8988T (cell line): Measurements from ENCODE around the gene FEM1C.
A peak's percentile ranks its signal among the peaks of the same experiment; 100 is the strongest.

Experiments used
- DNase-seq: peaks from one replicate; pipeline ENCODE4 v3.0.0; 2011

FEM1C gene, protein sequence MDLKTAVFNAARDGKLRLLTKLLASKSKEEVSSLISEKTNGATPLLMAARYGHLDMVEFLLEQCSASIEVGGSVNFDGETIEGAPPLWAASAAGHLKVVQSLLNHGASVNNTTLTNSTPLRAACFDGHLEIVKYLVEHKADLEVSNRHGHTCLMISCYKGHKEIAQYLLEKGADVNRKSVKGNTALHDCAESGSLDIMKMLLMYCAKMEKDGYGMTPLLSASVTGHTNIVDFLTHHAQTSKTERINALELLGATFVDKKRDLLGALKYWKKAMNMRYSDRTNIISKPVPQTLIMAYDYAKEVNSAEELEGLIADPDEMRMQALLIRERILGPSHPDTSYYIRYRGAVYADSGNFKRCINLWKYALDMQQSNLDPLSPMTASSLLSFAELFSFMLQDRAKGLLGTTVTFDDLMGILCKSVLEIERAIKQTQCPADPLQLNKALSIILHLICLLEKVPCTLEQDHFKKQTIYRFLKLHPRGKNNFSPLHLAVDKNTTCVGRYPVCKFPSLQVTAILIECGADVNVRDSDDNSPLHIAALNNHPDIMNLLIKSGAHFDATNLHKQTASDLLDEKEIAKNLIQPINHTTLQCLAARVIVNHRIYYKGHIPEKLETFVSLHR

DNA sequence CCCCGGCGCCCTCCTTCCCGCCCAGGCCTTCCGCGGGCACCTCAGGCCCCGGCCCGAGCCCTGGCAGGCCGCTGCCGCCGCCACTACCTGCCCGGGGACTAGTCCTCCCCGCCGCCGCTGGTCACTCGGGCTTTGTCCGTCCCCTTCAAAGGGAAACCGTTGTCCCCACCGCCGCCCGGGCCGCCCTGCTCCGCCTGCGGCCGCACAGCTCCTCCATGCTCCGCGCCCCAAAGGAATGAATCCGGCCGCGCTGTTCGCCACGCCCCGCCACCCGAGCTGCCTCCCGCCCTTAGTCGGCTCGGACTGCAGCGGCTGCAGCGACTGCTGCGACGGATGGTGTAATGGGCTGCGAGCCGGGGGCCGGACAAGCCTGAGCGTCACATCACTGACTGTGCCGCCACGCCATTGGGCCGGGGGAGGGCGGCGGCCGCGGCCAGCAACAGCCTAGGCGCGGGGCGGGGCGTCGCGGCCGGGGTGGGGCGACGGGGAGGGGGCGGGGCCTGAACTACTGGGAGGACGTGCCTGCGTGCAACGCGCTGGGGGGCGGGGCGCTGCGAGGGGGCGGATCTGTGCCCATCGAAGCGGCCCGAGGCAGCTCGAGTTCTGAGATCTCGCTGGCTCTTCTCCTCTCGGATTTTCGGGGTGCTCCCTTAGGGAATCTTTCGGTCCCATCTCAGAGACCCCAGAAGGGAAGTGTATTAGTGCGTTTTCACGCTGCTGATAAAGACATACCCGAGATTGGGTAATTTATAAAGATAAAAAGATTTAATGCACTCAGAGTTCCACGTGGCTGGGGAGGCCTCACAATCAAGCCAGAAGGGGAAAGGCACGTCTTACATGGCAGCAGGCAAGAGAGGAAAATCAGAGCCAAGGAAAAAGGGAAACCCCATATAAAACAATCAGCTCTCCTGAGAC is at the start of gene FEM1C:
Gene FEM1C (minus strand): TSS at position 340 of the 915 bp plus-strand sequence. CDS start 1,282 bp downstream, outside the sequence.
- DNase-seq = peak; percentile 87

DNA sequence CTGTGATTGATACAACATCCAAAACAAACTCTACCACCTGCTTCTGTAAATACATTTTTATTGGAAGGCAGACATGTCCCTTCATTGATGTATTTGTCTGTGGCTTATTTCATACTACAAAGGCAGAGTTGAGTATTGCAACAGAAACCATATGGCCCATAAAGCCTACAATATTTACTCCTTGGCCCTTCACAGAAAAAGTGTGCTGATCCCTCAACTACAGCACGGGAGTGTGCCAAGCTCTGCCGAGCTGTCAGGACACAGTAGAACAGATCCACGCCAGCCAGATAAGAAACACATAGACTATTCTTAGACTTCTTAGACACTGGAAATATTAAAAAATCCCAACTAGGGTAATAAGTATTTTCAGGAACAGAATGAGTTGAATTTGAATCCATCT is 44.5 kb upstream of the FEM1C start:
- DNase-seq = no peak

DNA sequence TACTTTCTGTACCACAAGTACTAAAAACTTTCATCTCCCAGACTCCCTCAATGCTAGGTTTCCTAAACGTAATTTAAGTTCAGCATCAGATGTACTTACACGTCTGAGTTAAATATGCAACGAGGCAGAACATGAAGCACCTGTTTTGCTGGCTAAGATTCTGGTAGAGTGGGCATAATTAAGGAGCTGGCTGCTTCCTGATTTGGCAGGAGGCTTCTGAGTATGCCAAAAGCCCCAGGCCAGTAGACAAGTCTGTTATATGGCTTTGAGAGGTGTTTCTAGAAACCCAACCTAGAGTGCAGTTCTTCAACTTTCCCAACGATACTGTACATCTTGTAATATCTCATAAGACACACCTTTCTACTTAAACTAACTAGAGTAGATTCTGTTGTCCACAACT is 44.1 kb upstream of the FEM1C start:
- no peak for DNase-seq

DNA sequence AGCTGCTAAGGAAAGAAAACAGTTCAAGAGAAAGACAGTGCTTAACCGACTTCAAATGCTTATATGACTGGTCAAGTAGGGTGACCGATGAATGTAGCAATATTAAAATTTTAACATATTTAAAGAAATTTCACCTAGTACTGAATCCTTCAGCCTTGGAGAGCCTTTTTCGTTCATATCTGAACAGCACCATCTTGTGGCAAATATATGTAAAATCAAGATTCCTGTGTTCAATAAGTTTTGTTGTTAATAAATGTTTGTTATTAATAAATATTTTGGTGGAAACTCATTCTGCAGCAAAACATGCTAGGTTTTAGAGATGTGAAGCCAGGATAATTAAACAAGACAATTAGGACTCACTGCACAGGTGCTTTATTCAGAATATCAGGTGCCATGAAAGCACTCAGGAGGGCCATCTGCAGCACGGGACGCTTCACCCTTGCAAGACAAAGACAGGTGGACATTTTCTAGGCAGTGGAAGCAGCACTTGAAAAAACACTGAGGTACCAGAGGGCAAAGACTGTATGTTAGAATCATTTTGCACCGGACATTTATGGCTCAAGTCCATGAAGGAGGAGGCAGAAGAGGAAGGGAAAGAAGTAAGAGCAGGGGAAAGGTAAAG is 42.1 kb upstream of the FEM1C start:
- DNase-seq = no peak

DNA sequence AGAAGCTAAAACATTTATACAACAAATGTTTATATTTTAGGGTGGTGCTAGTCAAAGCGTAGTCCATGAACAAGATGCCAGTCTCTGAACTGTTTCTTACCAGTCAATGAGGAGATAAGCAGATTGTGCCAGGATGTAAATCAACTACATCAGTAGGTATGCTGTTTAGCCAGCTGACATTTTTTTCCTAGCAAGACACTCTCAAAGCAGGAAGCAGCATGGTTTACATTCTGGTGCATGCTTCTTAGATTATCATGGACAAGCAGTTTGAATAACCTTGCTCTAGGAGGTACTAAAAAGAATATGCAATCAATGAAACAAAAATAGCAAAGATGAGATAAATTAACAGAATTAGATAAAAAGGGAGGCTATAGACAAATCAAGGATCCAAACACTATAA is 40.7 kb upstream of the FEM1C start:
- DNase-seq = no peak

DNA sequence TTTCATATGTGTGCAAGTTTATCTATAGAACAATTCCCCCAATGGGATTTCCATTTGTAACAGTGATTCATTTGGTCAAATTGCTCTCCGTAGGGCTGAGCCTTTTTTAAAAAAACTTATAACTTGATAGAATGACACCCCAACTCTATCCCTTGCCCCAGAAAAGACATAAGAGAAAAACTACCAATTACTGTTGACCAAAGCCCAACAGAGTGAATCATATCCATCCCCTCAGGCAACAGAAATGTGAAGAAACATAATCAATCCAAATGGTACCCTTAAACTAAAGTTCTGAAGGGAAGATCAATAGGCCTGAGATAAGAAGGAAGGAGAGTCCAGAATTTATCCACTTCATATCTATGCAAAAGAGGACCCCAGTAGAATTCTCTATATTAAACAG is 39.9 kb upstream of the FEM1C start:
- DNase-seq = no peak

DNA sequence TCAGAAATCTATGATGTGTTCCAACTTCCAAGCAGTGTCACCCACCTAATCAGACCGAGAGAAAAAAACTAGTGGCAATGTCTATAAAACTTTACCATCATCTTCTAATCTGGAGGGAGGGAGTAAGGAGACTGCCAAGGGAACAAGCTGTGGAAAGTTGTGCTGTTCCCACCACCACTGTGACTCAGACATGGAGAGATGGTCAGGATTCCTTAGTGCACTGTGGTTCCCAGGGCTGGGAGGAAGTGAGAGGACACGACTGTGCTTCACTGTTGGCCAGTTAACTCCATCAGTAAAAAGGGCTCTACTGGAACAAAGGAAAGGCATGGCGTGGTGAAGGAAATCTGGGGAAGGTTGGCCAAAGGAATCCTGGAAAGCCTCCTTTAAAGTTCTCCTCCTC is 38.9 kb upstream of the FEM1C start:
- DNase-seq = no peak

DNA sequence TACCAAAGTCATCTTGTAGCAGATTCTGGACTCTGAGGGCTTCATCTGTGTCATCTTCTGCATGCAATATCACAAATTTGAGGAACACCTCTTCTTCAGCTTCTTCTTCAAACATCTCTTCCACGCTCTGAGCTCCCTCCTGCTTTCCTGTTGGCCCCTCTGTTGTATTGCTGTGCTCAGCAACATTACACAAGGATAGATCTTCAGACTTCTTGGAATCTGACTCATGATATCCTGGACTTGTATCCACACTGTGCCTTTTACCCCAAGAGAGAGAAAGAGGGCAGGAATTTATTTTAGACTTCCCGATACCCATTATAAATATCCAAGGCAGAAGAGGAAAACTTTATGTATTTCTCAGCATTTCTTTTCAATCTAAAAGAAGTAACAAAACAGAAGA is 36.4 kb upstream of the FEM1C start:
- no peak for DNase-seq

DNA sequence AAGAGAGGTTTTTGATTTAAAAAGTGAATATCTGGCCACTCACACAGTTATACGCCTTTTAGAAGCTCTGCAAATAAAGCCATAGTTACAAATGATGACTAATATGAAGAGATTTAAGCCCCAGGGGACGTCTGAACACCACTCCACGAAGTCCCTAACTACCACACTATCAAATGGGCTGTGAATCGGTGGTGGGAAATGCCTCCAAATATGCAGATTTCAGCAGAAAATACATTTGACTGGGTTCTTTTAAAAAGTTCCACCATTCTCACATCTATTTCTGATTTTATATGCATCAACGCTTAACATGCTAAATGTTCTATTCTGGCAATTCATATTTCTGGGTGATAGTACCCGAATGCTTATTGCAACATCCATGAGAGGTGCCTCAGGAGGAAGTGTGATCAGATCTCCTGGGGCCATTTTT is 35.2 kb upstream of the FEM1C start:
- DNase-seq = no peak

DNA sequence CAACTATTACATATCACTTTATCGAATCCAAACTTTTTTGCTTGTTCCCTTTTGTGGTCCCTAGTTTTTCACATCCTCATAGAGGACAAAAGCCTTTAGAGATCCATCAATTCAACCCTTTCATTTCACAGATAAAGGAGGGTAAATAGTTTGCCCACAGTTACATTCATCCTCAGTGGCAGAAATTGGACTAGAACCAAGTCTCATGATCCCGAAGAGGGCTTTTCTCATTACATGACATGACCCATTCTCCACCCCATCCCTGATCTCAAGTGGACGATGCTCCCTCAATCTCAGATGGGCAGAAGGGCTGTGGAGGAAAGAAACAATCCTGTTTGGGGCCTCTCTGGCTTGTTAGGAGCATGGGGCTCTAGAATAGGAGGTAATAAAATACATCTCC is 34.6 kb upstream of the FEM1C start:
- no peak for DNase-seq

DNA sequence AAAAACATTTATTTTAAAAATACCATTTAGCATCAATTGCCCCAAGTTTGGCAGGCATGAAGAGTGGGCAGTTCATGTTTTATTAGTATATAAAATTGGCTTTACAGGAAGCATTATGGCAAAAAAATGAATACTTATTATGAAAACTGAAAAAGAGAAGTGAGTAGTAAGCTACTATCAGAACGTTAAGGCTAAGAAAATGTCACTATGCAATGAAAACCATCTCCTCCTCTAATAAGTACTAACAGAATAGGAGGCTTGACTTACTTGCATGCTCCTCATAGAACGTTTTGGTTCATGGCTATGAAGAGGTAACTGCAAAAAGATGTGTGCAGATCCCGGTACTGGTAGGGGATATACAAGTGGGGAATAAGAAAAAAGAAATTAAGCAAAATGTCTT is 34.1 kb upstream of the FEM1C start:
- no peak for DNase-seq

DNA sequence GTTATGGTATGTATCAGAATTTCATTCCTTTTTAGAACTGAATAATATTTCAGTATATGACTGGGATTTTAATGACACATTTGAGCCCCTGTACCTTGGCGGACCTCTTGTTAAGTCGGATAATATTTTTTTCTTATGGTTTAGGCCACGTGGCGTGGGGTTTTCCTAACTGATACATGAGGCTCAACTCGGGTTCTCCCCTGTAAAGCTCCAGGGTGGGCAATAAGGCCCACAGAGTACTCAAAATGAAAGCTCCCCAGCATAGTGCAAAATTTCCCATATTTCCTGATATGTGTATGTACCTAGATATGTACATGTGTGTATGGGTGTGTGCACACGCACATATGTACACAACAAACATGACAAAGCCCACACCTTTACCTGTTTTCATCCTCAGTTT is 33.2 kb upstream of the FEM1C start:
- DNase-seq = no peak

DNA sequence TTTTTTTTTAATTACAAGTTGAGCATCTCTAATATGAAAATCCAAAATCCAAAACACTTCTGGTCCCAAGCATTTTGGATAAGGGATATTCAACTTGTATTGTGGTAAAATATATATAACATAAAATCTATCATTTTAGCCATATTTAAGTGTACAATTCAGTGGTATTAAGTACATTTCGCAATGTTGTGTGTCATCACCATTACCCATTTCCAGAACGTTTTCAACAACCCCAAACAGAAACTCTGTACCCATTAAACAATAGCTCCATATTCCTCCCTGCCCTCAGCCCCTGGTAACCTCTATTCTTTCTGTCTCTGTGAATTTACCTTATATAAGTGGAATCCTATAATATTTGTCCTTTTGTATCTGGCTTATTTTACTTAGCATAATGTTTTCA is 32.8 kb upstream of the FEM1C start:
- no peak for DNase-seq

DNA sequence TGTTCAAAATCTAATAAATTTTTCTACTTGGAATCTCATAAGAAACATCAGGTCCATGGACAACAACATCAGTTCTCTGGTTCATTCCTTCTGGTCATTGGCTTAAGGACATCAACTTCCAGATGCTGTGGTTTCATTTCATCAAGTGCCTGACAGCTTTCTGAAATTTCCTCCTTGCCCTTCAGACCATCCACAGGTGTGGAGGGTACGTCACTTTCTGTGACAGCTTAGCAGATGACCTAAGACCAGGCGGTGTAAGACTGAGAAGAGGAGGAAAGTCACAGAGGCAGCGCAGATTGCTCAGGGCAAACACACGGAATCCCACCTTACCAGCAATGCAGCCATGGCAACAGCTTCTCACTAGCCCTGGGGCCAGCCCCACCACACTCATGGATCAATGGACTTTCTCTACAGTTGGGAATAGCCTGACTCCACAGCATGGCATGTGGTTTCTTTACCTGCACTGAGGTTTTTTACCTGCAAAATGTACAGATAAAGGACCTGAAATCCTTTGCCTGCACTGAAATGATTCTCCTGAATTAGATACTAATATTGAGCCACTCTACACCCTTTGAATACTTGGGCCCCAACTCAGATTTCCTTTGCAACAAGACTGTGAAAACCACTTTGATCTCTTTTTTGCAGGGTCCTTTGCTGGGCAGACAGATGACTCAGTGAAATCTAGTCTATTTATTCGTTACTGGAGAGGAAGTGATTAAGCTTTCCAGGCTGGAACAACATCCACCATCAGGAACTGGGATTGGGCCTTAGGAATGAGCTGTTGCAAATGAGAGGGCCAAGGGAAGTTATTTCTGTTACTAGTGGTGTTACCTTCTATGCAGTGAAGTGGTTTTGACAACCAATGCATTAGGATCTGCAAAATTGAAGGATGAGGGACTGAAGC is 30.8 kb upstream of the FEM1C start:
- no peak for DNase-seq

DNA sequence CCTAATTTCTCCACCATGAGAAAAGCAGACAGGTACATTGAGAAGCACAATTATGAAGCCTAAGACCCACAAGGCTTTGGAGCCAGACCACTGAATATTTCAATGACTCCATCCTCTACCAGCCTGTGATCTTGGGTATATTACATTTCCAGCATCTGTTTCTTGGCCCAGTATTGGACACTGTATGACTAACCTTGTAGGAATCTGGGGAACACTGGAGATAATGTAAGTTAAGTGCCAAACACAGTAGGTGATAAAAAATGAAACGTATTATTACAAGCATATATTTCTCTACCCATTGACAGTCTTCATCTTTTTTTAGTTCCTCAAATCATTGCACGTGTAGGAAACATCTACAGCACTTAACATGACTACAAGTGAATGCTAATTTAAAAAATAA is 28.6 kb upstream of the FEM1C start:
- no peak for DNase-seq

DNA sequence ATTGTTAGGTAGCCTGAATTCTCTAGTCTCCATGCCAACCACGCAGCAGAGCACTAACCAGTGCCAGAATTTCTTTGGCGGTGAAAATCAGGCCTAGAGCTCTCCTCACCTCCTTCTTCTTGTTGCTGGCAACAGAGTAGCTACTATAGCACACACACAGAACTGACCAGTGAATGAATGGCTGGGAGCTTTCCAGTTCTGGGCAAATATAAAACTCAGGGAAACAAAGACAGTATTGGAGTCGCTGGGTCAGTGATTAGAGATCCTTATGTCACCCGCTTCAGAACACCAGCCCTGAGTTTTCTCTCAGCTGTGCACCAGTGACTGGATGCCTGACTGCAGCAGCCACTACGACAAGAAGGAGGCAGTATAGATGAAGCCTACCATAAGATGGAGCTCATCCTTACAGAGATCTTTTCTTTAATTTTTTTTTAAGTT is 26.9 kb upstream of the FEM1C start:
- DNase-seq = no peak

DNA sequence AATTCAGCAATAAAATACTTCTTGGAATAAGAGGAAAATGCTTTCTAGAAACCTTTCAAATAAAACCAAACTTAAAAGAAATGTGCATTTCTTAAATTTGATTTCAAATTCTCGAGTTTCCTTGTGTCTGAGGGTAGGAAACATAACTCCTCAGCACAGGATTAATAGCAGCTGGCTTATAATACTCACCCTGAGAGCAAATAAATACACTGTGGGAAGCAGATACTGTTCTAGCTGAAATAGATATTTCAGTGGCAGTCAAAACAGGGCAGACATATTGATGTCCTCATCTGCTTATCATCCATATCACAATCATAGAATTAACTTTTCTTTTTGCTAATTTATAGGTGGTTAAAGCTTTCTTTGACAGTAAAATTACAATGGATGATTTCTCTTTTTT is 24.1 kb upstream of the FEM1C start:
- DNase-seq = no peak

DNA sequence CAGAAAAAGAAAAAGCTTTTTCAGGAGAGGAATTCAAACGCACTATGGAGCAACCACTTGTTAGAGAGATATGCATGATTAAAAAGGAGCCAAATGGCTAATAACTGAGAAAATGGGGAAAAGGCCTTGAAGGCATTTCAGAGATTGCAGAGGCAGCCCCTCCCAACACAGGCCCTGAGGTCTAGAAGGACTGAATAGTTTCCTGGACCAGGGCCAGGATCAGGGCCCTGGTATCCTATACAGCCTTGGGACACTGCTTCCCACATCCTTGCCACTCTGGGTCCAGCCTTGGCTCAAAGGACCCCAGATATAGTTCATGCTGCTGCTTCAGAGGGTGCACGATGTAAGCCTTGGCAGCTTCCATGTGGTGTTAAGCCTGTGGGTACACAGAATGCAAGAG is 20.7 kb upstream of the FEM1C start:
- no peak for DNase-seq

DNA sequence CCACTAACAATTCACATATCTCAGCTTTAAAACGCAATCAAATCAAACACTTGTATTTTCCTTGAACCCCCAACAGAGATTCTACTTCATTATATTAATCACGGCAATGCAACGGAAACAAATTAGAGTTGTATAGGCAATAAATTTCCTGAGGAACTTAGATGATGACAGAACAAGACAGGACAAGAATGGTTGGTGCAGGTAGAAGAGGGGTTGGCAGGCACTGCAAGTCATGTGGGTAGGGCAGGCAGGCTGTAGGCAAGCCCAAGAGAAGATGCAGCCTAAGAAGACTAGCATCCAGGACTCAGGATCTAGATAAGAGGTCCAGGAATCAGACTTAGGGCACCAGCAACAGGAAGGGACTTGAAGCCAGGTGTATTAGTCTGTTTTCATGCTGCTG is 16.6 kb upstream of the FEM1C start:
- DNase-seq = no peak

DNA sequence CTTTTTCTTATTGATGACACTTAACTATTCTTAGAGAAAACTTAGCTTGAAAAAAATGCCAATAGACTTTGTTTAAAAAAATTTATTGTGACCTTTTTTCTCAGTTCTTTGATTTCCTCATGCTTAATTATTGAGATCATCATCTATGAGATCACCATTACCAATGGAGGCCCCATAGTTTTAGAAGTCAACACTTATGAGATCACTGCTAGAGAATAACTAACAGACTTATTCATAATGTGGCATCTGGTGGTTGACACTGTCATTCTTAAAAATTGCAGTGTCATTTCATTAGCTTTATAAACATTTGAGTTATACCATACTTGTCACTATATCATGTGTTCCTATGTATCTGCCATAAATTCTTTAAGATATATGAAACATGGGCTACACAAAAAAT is 14.9 kb upstream of the FEM1C start:
- DNase-seq = no peak

DNA sequence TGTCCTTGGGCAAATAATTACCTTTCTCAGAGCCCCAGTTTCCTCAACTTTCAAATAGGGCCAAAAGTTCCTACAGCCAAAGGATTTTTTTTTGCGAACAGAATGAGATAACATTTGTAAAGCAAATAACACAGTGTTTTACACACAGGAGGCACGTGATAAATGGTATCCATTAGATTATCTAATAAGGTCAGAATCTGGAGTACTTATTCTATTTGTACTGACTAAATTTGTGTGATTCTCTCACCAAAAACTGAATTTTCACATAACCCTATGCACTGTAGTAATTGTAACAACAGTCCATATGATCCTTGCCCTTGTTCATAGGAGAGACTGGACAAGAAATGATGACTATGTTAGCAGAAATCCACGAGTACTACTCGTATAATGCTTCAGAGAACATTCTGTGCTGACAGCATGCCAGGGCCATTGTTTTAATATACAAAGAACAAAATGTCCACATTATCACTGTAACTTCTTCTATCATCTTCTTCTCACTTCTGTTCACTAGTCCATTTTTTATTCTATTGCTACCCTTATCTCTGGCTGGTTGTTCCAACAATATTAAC is 13.9 kb upstream of the FEM1C start:
- no peak for DNase-seq
